Cardiac muscle cell (in vitro differentiated cells and primary cell): Measurements from ENCODE around the gene INTS15. TPM values are rescaled to one million over a fixed set of nuclear protein-coding genes. Genes with fewer than 3 reads are reported as not detected.

Experiments
- DNase-seq, 2 donors: peaks; one replicate each; pipeline versions ENCODE4 v3.0.0 to v3.0.0-alpha.2; 2010 to 2017; ENCODE audit warnings: low read depth in 1 of 2, low spot score in 1 of 2
- H3K27ac ChIP-seq: fragments of 200-600 bp; sonication (generic); 2 replicates; pipeline ENCODE4 v1.5.1; 2016
- H3K27me3 ChIP-seq: fragments of 200-600 bp; sonication (generic); 2 replicates; pipeline ENCODE4 v1.6.0; 2016; ENCODE audit warnings: control low read depth
- H3K36me3 ChIP-seq: fragments of 200-600 bp; sonication (generic); 2 replicates; pipeline ENCODE4 v1.5.1; 2016; ENCODE audit warnings: control low read depth
- H3K4me1 ChIP-seq: fragments of 200-600 bp; sonication (generic); 2 replicates; pipeline ENCODE4 v1.8.1; 2017; ENCODE audit warnings: low read depth, mild to moderate bottlenecking, mixed run types
- H3K4me3 ChIP-seq: fragments of 200-600 bp; sonication (generic); 2 replicates; pipeline ENCODE4 v1.5.1; 2016; ENCODE audit warnings: mild to moderate bottlenecking
- H3K9me3 ChIP-seq: fragments of 200-600 bp; sonication (generic); 2 replicates; pipeline ENCODE4 v1.5.1; 2017; ENCODE audit warnings: low read depth, mild to moderate bottlenecking, control low read depth
- CTCF ChIP-seq: IDR thresholded peaks from 2 replicates; pipeline ENCODE4 v1.5.1; 2012; ENCODE audit warnings: low read depth, mild to moderate bottlenecking, low read length
- polyA plus RNA-seq: library from polyadenylated mRNA; unstranded; fragments of >200 nt; fragmentation: Nextera tagmentation; extraction: Ambion mirVana; gene quantifications from 2 replicates; pipeline ENCODE4 v1.2.1, GENCODE V29; 2016
- total RNA-seq: library from RNA; depleted of rRNA; stranded (reverse); fragments of >200 nt; gene quantifications from 2 replicates; pipeline ENCODE4 v1.2.3, GENCODE V29; 2016

Gene INTS15
- total and polyA plus RNA-seq, 2 experiments from 2014 or later: 25.9 to 37.8 TPM

GRCh38 chr7:6559896-6560295, 29.9 kb upstream of the INTS15 start:
- Histone ChIP-seq H3K4me1 (no peaks in the 10 kb centered on the region), H3K27ac (no peak overlapping the region), H3K4me3 (no peak overlapping the region), H3K9me3 (no peaks in the 10 kb centered on the region), H3K36me3 (no peaks in the 10 kb centered on the region), H3K27me3 (no peaks in the 10 kb centered on the region)
- TF ChIP-seq CTCF: no peak
- DNase-seq: no peak

DNA sequence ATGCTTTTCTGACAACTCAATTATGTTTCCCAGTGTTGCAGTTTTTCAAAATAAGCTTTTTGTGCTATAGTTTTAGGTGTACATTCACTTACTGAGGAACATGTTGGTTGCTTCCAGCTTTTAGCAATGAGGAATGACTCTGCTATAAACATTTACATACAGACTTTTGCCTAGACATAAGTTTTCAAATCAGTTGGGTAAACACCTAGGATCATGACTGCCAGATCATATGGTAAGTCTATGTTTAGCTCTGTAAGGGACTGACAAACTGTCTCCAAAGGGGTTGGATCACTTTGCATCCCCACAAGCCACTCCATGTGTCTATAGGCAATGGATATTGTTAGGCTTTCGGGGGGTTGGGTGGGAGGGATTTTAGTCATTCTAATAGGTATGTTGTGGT, 27.7 kb upstream of the INTS15 start:
- no peaks in the 10 kb centered on the region for H3K4me1 ChIP-seq
- no peak overlapping the region for H3K4me3 ChIP-seq
- H3K9me3 ChIP-seq: no peaks in the 10 kb centered on the region
- TF ChIP-seq CTCF: no peak
- no peaks in the 10 kb centered on the region for H3K36me3 ChIP-seq
- no peak for DNase-seq
- no peaks in the 10 kb centered on the region for H3K27me3 ChIP-seq
- H3K27ac ChIP-seq: no peak overlapping the region

DNA sequence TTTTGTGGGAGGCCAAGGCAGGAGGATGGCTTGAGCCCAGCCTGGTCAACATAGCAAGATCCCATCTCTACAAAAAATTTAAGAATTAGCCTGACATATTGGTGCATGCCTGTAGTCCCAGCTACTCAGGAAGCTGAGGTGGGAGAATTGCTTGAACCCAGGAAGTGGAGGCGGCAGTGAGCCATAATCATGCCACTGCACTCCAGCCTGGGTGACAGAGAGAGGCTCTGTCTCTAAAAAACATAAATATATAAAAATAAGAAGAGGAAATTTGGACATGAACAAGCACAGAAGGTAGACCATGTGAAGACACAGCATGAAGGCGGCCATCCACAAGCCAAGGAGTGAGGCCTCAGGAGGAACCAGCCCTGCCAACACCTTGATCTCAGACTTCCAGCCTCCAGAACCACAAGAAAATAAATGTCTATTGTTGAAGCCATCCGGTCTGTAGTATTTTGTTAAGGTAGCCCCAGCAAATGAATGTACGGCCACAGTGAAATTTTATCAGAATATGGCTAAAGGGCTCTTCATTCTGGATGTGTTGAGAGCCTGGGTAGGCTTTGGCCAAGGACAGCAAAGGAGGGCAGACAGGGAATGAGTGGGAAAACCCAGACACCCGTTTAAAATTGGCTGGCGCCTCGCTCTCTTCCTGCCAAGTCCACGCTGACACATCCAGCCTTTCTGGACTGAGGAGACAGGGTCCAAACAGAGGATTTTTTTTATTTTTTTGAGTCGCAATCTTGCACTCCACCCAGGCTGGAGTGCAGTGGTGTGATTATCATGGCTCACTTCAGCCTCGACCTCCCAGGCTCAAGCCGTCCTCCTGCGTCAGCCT, 25.7 kb upstream of the INTS15 start:
- H3K36me3 ChIP-seq: no peaks in the 10 kb centered on the region
- H3K4me3 ChIP-seq: no peak overlapping the region
- no peaks in the 10 kb centered on the region for H3K27me3 ChIP-seq
- no peak overlapping the region for H3K27ac ChIP-seq
- no peaks in the 10 kb centered on the region for H3K9me3 ChIP-seq
- TF ChIP-seq CTCF: no peak
- H3K4me1 ChIP-seq: no peaks in the 10 kb centered on the region
- DNase-seq: no peak

DNA sequence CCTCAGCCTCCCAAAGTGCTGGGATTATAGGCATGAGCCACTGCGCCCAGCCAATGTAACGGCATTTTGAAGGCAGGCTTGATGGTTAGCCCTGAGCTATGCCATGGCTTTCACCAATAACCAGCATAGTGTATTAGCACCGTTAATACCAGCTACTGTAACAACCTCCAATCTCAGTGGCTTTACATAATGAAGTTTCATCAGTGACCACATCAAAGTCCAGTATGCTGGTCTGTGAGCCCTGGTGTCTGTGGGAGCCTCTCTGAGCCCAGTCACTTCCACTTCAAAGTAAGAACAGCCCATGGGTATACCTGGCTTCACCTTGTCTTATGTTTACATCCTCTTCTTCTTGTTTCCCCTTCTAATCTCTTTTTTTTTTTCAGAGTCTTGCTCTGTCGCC, 24.2 kb upstream of the INTS15 start:
- H3K27me3 ChIP-seq: no peaks in the 10 kb centered on the region
- no peak for DNase-seq
- no peak overlapping the region for H3K27ac ChIP-seq
- H3K4me1 ChIP-seq: no peaks in the 10 kb centered on the region
- no peak for TF ChIP-seq CTCF
- H3K9me3 ChIP-seq: no peaks in the 10 kb centered on the region
- H3K36me3 ChIP-seq: no peaks in the 10 kb centered on the region
- no peak overlapping the region for H3K4me3 ChIP-seq

GRCh38 chr7:6567886-6568285, 21.9 kb upstream of the INTS15 start:
- Histone ChIP-seq H3K36me3 (no peaks in the 10 kb centered on the region), H3K4me1 (no peaks in the 10 kb centered on the region), H3K4me3 (no peak overlapping the region), H3K27ac (no peak overlapping the region), H3K27me3 (no peaks in the 10 kb centered on the region), H3K9me3 (no peaks in the 10 kb centered on the region)
- DNase-seq: no peak
- no peak for TF ChIP-seq CTCF
